GM12872 (cell line): Measurements from ENCODE around the gene PIGC.

Experiments
- CTCF ChIP-seq: IDR thresholded peaks from 3 replicates; pipeline ENCODE4 v1.5.1; 2011; ENCODE audit warnings: low read depth, mild to moderate bottlenecking, low read length, moderate library complexity; ENCODE audit not compliant: insufficient read depth

The PIGC gene

GRCh38 chr1:172476218-172476811 lies 32.4 kb upstream of the PIGC start:
- TF ChIP-seq CTCF = no peak

DNA sequence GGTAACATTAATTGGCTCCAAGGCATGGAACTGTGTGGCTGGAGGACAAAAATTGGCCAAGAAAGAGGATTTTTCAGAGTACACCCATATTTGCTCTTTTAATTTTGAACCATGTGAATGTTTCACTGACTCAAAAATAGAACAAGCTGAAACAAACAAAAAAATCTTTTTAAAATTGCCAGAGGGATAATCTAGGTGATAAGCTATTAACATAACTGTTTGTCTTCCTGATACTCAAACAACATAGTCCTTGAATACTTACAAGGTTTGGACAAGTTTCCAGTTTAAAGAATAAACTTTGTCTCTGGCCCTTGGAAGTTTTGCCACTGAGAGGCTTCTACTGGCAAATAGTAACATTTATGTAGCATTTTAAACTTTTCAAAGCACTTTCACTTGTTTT lies 30.0 kb upstream of the PIGC start:
- no peak for TF ChIP-seq CTCF

GRCh38 chr1:172473302-172473701 lies 29.4 kb upstream of the PIGC start:
- no peak for TF ChIP-seq CTCF

DNA sequence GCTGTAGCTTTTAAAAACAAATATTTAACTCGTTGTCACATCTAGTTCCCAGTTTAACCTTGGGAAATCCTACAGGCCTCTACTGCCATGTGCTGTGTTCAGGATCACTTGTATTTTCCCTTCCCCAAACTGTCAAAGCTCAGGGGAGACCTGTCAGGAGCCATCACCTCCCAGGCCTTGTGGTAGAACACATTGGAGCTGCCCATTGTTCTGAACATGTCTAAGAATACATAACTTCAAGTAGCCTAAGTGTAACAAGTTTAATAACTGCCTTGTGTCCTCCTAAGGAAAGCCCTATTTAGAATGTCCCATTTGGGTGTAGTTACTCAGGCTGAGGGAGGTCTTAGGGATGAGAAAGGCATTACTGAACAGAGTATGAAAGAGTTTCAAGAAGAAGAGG lies 28.6 kb upstream of the PIGC start:
- TF ChIP-seq CTCF = no peak

GRCh38 chr1:172471666-172472065 lies 27.8 kb upstream of the PIGC start:
- no peak for TF ChIP-seq CTCF

DNA sequence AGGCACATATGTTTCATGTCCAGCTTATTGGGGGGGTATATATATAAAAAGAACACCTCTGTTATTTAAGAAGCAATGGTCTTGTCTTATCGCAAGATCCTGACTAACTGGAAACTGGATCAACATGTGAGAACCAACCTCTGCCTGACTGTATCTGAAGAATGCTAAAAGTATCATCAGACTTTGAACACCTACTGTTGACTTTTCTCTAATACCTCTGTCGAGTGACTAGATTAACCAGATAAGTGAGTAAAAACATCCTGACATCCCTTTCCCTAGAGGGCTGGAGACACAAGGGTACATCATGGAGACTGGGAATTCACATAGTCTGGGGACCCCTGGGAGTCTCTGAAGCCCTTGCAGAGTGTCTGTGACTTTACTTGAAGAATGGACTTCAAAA lies 26.3 kb upstream of the PIGC start:
- no peak for TF ChIP-seq CTCF

- TF ChIP-seq CTCF = no peak
These were observed 25.8 kb upstream of the PIGC start for GRCh38 chr1:172469717-172470116.

DNA sequence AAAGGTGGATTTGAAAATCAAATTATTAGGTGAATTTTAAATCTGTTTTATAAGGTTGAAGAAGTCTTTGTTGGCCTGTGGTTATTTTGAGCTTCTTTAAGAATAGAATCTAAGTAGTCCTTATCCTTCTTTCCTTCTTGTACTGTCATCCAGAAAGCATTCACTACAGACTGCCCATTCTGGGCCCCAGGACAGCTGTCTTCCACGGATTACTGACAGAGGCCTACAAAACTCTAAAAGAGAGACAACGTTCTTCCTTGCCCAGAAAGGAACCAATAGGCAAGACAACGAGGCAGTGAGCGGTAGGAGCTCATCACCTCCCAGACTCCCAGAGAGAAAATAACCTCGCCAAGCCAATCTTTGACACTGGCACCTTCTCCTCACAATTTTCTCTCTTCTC lies 24.4 kb upstream of the PIGC start:
- TF ChIP-seq CTCF = no peak
